Stimulated activated CD8-positive, alpha-beta memory T cell treated with anti-CD3 and anti-CD28 coated beads, Interleukin-4, amount 100 ng/mL, for 1 hour (primary cell): ENCODE measurements around the gene ZEB2.

Source experiments
- DNase-seq, 2 donors: peaks; one replicate each; pipeline ENCODE4 v3.0.0-alpha.2; 2020; ENCODE audit warnings: low read depth in 2 of 2, low spot score in 1 of 2

ZEB2 gene

DNA sequence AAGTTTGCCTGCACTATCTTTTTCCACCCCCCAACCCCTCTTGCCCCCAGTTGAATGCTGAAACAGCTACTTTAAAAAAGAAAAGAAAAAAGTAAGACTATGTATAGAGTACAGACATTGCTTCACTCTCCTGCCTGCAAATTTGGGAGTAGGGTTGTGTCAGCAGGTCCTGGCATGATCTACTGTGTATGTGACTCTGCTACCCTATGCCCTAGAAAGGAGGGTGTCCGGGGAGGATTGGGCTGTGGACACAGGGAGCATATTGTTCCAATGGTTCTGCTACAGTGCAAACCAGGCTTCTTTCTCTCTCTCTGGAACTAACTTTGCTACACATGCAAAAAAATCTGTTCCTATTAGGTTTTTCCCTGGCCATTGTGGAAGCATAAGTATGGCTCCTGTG lies 9.9 kb upstream of the ZEB2 start:
- no peak for DNase-seq

DNA sequence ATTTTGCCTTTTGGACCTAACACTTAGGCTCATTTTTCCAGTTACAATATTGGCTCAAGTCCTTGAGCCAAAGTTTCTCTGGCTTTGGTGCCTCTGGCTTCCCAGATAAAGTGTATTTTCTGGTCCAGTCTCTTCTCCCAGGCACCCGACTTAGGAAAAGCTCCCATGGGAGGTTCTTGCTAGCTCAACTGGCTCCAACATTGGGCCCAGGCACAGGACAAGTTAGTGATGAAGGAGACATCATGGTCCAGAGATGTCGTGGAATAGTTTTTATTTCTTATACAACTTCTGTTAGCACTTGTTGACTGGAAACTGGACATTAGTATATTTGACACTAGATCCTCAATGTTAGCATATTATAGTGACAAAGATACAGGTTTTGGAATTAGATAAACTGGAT lies 8.2 kb upstream of the ZEB2 start:
- DNase-seq, result no peak

DNA sequence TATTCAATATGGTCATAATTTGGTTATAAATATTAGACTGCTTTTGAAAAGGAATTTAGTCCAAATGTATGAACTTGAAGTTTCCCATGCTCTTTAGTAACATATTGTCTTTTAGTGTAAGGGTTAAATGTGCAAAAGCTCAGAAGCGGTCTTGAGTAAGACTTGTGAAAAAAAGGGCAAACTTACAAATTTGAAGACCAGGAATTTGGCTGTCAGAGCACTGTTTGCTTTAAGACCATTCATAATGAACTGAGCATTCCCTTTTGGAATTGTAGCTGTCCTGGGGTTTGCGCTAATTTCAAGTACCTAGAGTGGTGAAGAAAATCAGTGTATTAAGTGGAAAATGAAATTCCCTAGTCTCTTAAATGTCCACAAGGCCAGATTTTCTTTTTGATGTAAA lies 6.9 kb upstream of the ZEB2 start:
- no peak for DNase-seq

DNA sequence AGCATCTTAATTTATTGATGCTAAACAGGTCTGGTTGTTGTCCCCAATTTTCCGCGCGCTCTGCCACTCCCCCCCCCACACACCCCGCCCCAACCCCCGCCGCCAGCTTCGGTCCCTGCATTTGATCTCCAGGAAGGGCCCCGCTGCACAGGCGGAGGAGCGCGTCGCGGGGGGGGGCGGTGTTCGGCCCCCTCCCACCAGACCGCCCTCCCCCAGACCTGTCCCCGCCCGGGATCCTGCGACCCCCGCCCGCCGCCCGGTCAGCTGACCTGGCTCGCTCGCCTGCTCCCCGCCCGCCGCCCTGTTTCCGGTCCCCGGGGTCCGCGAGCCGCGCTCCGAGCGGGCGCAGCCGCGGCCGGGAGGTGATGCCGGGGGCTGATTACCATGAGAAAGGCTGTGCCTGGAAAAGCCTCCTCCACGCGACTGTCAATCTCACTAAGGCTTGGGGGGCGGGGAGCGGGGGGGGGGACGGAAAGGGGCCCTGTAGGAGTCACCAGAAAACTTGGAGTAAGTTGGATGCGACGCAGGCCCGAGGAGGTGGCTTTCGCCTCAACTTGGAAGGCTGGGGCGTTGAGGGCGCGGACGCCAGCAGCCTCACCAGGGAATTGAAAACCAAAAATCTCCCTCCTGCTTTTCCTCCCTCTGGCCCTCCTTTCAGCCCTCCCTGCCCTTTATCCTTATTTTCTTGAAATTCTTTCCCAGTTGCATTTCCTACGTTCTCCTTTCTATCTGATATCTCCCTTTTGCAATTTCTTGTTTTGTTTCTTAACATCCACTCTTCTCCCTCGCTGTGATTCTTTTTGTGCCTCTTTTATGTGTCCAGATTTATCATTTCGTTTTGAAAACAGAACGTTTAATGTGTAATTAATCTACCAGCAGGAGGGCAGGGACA lies 4.4 kb upstream of the ZEB2 start:
- no peak for DNase-seq

- no peak for DNase-seq
Observed at GRCh38 chr2:144523596-144524117, 3.7 kb upstream of the ZEB2 start.

GRCh38 chr2:144522897-144523595 lies 3.1 kb upstream of the ZEB2 start:
- no peak for DNase-seq

- no peak for DNase-seq
Observed at GRCh38 chr2:144522176-144522896, 2.4 kb upstream of the ZEB2 start.

- no peak for DNase-seq
Observed at GRCh38 chr2:144521686-144522085, 1.8 kb upstream of the ZEB2 start.

DNA sequence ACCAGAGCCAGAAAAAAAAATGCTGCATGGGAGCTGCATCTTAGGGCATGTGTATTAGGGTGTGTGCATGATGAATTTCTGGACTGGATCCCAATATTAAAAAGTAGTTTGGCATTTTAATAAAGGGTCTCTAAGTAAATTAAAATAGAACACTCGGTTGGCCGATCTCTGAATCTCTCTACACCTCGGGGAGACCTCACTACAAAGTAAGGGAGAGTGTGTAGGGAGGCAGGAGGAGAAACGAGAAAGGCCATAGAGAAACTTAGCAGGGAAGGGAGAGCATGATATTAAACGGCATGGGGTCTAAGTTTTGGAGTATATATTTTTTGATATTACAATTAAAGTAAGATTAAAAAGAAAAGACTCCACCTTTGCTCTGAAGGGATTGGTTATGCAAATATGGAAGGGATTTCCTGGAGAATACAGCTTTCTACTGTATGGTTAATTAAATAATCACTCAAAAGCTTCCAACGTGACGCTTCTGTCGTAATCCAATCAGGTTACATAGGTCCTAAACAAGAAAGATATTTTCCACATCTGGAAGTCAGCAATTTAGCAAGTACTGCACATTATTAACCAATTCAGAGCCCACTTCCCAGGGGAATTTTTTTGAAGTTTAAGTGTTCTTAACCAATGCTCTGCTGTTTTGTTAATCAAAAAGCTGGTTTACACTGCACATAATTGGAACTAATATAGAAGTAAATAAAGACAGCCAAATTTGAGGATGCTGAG lies 1.0 kb upstream of the ZEB2 start:
- DNase-seq, result no peak

GRCh38 chr2:144519597-144519933 lies 354 bp downstream of the ZEB2 start:
- no peak for DNase-seq

DNA sequence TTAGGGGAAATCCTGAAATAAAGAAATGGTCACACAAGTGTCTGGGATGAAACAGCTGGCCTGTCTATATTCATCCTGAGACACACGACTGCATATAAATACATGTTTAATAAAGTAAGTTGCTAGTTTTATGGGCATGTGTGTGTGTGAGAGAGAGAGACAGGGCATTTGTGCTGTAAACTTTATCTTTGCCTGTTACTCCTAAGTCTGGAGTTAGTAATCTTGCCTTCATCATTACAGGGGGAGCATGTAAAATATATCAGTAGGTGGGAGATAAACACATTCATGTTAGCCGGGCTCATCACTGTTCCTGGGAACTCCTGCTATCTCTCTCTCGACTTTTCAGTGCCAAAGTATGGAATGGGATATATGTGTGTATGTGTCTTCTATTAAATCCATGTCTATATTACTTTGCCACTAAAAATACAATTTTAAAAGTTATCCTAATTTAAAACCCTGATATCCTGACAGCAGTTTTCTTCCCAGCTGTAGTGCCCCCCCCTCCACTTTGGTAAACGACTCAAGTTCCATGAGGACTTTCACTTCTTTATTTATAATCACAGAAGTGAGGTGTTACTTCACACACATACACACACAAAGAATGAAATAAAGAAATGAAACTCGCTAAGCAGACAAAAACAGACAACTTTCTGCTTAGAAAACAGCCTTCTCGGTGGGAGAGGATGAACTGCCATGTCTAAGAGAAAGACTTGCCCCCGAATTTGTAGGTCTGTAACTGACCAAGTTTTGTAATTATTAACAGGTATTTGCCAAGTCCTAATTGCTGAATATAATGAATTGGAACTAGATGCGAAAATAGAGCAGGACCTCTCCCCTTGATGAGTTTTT lies 947 bp downstream of the ZEB2 start:
- no peak for DNase-seq

DNA sequence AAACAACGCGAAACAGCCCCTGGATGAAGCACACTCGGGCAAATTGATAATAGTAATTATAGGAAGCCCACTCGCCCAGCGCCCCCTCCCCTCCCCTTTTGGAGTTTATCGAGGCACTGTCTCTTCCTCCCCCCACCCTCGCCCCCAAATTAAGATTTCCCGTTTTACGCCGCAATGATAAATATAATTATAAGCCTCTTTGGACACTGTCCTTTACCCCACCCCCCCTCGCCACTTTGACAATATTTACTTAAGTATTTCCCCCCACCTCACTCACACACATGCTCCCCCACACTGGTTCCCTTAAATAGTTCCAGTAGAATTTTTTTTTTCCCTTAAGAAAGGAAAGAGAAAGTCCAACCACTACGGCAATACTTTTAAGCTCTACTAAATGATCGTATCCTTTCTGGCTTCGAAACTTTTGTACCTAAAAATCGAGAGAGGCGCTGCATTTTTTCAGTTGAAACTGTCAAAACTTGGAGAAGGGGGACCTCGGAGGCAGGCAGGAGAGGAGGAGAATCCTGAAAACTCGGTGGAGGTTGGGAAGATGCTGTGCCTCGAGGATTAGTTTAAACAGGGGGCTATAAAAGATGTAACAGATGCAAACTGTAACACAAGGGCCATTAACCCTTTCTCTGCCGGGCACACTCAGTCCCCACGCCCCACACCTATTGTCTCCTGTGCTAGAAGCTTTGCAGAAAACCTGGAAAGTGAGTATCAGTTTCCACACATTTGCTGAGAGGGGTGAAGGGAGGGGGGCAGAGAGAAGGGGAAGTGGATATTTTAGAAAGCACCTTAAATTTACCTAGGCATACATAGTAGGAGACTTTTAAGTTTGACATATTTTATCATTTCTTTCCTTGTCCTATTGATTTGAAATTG lies 1.8 kb downstream of the ZEB2 start:
- DNase-seq, result no peak

DNA sequence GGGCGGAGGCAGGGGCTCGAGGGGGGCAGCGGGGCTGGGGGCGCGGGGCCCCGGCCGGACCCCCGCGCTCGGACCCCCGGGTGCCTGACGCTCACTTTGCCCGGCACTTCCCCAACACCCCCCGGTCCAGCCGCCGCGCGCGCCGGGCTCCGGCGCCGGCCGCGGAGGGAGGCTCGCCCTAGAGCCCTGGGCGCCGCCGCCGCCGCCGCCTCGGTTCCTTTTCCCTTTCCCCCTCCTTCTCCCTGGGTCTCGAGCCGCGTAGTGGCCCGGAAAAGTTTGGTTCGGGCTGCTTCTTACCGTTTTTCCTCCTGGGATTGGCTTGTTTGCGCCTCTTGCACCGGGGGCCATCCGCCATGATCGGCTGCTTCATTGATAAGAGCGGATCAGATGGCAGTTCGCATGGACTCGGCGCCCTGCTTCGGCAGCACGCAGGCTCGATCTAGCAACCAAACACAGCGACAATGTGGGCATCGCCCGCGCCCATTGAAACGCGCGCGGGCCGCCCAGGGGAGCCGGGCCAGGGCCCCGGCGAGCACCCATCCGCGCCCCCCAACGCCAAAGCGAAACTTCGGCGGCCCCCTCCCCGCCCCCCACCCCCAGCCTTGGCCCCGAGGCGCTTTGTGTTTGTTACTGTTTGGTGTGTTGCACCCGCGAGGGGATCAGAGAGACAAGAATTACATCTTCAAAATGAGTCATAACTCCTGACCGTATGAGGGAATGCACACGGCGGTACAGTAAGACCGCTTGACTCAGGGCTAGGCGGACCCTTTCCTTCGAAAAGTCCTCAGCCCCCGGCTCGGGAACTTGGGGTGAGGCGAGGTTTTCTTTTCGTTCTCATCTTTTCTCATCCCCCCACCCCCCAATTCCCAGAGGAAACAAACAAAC lies 2.7 kb downstream of the ZEB2 start:
- DNase-seq, result no peak

- DNase-seq, result no peak
Observed at GRCh38 chr2:144516411-144516980, 3.4 kb downstream of the ZEB2 start.

GRCh38 chr2:144515696-144516410 lies 4.1 kb downstream of the ZEB2 start:
- no peak for DNase-seq

GRCh38 chr2:144515099-144515695 lies 4.7 kb downstream of the ZEB2 start:
- no peak for DNase-seq

GRCh38 chr2:144514616-144515091 lies 5.3 kb downstream of the ZEB2 start:
- no peak for DNase-seq
